CD4-positive, alpha-beta T cell treated with Interleukin-17A for 1 hour (primary cell): ENCODE data around the gene CA12.

Experiments
- DNase-seq: peaks from one replicate; pipeline ENCODE4 v3.0.0-alpha.2; 2020

The CA12 gene

DNA sequence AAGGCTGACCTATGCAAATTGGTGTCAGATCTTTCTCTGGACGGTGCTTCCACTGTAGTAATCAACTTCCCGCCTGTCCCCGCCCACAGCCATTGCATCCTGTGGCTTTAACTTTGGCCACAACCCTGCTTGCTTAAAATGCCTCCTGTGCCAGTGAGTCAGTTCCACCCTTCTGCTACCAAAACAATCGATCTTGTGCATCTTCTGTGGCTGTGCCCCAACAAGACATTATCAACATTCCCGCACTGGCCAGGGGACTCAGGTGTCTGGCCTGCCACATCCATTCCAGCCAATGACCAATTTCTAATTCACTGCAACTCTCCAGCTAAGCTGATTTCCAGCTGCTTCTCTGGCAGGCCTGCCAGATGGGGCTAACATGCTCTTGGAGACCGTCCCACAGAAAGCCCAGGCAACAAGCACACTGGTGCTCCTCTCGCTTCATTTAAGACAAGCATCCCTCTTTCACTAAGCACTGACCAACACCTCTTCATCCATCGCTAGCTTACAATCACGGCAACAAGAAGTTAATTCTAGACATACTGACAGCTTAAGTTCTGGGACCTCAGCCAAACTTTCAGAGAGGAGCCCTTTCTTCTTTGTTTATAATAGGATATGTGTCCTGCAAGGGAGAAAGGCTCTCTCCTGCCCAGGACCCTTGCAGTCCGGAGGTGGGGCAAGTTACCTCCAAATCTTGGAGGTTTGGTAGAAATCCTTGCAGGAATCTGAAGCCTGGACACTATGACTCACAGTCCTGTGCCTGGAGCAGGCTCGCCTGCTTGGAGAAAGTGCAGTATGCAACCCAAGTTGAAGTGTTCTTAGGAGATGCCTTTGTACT lies 6.7 kb downstream of the CA12 start:
- no peak for DNase-seq

DNA sequence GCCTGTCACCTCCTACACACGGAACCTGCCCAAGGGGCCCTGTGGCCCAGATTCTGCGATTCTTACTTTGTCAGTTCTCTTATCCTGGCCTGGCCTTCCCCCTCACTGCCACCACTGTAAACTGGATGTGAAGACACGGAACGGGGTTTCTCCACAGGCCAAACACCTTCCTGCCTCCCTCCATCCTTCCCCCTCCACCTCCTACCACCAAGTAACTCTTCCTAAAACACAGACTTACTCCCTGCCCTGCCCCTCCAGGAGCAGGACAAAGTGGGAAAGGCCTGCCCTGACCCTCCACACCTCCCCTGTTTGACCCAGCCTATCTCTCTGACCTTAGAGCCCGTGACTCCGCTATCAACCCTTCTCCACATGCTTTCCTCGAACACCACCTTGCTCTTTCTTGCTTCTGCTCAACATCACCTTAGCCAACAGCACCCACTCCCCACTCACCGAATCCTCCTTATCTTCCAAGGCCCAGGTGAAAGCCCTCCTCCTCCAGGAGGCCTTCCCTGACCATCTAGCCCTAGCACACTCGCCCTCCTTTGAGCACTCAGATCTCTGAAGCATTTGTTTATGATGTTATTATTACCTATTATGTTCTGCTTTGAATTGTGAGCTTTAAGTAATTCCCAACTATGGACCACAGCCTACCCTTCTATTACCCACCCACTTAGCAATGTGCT lies 7.6 kb downstream of the CA12 start:
- no peak for DNase-seq

DNA sequence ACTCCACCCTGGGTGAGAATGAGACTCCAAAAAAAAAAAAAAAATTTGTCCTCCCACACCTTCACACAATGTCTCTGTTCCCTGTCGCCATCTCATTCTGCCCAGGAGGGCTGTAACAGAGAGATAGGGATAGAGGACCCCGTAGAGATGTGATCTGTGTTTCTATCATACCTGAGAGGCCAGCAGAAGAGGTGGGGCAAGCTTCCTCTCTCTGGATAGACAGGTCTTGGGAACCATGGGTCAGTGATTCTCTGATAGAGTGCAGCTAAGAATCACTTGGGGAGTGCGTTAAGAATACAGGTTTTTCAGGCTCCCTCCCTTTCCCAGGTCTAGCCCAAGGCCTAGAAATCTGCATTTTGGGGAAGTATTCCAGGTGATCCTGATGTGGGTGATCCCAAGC lies 8.3 kb downstream of the CA12 start:
- DNase-seq, result no peak

DNA sequence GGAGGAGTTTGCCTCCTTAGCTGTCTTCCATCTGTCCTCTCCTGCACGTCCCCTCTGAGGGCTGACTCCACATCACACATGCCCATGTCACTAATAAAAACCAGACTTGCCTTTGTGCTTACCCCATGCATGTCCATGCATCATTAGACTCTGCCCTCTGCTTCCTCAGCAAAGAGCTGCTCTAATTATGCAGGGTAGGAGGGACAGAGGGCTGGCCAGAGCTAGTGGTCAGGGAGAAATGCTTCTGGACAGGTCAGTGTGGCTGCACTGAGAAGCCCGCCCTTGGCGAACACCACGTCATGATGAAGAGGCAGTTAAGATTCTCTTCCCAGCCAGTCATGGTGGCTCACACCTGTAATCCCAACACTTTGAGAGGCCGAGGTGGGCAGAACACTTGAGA lies 8.9 kb downstream of the CA12 start:
- no peak for DNase-seq

DNA sequence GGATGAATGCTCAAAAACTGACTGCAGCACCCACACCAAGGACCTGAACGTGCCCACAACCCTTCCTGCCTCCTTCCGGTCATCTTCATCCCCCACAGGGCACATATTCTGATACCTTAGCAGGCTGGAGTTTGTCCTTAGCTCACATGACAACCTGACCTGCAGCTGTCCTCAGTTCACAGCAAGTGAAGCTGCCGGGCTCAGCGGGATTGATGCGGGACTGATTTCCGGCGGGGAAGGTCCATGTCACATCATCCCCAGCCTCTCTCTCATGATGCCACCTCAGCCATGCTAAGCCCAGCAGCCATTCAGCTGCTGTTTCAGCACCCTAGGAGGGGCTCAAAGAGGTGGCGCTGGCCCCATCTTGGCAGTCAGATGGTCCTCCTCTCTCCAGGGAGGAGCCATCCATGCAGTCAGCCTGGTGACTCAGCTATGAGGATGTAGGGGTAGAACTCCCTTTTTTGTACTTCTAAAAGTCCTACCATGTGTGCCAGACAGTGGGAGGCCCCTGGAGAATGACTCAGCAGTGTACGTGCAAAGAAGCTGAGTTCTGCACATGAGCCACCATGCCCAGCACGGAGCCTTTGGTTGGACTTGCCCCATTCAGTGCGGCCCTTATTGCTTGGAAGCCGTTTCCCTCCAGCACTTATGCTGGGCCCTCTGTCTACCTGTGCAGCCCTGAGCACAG lies 9.5 kb downstream of the CA12 start:
- DNase-seq, result no peak

DNA sequence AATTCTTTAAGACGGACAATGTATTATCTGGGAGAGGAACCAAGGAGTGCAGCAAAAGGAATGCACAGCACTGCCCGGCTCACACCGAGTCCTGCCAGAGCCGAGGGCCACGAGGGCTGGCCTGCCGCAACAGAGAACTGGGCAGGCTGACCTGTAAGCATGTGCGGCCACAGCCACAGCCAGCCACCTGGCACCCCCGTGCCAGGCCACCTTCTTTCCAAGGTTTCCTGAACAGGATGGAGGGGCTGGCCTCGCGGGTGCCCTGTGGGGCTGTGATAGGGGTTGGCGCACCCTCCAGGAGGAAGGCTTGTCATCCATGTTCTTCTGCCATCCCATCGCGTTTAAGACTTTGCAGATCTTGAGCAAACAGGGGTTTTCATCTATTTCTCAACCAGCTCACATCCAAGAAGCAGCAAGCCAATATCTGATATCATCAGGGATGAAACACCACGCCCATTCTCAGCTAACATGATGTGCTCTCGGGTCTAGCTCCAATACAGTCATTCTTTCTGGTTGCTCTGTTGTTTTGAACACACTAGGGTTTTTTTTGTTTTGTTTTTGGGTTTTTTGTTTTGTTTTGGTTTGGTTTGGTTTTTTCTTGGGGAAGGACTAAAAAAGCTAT lies 10.2 kb downstream of the CA12 start:
- DNase-seq, result no peak

DNA sequence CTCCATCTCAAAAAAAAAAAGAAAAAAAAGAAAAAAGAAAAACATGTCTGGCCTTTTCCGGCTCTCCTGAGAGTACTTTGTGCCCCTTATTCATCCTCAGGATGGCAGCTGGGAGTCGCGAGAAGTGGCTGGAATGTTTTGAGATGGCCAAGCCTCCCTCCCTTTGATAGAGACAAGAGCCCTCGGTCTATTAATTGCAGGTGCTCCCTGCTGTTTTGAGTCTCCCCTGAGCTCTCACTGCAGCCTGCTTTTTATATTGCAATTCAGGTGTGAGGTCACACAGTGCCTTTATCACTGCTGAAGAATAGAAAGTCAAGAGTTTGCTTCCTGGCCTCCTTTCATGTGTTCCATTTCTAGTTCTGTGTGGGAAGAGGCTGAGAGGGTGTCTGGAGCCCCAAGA lies 10.9 kb downstream of the CA12 start:
- DNase-seq, result no peak

DNA sequence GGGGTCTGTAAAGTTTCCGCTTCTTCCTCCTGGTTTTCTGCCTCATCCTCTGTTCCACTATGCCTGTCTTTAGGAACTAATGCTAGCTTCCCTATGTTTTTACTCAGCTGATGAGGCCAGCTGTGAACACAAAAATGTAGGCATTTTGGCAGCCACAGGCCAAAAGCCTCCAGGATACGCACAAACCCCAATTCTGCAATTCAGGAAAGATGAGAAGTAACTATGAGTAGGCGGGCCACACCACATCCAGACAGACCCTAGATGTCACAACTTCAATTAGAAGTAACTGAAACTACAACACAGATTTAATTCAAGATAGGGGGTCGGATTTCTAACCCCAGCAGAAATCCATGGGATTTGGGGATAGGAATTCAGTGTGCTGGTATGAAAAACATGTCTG lies 11.9 kb downstream of the CA12 start:
- DNase-seq, result no peak

DNA sequence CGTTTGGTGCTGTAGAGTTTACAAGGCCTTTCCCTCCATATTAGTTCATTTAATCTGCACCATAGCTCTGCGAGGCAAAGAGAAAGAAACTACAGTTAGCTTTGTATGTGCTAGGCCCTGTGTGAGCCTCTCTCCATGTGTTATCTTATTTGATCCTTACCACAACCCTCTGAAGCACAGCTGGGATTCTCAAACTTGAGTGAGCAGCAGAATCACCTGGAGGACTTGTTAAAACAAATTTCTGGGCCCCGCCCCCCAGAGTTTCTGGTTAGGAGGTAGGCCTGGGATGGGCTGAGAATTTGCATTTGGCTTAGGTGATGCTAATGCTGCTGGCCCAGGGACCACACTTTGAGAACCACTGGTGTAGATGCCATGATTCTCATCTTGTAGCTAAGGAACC lies 12.3 kb downstream of the CA12 start:
- DNase-seq, result no peak

DNA sequence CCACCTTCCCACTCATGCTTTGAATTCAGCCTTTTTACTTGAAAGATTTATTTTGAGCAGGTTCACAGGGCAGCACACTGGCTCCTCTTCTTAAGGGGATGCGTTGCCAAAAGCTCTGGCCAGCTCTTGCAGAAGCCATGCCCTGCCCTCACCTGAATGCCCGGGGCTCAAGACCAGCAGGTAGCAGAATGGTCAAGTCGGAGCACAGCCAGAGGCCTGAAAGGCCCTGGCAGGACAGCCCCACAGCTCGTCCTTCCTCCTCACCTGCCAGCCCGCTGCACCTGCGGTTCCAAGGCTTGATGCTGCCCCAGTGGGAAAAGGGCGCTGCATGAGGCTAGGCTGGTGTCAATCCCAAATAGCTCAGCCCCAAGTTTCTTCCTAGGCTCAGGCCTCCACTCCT lies 13.1 kb downstream of the CA12 start:
- DNase-seq, result no peak

DNA sequence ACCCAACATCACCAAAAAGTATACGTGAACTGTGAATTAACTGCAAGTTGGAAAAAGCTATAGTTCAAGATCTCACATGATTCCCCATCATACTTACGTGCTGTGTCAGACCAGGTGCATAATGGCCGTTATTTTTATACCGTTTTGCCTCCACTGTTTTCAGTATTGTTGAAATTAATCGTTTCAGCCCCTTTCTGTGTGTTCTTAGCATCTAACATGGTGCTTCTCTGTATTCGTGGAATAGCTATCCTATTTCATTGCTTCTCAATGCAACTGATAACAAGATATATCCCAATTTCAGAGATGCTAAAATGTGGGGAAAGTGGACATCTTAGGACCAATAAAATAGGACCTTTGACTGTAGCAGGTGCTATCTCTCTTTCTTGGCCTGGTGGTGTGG lies 13.7 kb downstream of the CA12 start:
- no peak for DNase-seq

DNA sequence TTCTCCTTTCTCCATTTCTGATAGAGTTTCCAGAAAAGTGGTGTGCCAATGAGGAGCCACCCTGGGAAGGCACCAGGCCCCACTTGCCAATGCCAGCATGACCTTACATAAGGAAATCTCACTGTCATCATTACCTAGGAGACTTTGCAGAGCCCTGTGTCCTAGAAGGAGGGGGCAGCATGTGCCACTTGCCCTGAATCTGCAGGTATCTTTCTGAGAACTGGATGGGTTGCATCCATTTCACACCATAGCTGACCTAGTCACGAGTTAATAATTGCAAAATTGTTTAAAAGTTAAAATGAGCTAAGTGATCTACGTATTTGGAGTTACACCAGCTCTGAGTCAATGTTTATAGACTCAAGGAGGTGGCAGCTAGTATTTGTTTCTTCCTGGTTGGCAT lies 14.3 kb downstream of the CA12 start:
- no peak for DNase-seq

DNA sequence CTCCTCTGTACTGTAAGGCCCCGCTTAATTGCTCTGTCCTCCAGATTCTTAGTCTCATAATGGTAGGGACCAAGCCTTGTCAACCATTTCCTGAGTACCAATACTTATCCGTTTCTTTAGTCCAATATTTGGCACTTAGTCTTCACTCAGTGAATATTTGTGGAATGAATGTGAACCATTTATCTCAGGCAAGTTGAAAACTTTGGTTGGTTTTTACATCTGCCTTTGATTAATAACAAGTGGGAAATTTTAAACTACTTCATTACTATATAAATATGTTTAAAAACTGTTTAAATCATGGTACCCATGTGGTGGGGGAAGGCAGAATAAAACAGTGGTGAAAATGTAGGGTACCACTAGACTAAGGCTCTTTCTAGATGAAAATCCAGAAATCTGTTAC lies 15.2 kb downstream of the CA12 start:
- DNase-seq, result no peak

DNA sequence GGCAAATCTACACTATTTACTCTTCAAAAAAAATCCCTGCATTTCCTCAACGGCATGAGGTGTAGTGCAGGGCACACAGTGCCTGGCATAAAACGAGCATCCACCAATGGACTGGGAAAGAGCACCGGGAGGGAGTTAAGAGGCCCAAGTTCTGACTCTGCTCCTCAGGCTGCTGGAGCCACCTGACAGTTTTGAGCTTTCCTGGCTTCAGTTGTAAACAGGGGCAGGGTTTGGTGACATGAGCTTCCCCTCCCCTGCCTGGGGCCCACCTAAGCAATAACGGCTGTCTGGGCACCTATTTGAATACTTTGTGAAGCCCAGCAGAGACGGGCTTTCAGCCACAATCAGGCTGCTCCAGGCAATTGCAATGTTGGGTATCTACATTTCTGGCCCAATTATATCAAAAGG lies 16.4 kb downstream of the CA12 start:
- no peak for DNase-seq

DNA sequence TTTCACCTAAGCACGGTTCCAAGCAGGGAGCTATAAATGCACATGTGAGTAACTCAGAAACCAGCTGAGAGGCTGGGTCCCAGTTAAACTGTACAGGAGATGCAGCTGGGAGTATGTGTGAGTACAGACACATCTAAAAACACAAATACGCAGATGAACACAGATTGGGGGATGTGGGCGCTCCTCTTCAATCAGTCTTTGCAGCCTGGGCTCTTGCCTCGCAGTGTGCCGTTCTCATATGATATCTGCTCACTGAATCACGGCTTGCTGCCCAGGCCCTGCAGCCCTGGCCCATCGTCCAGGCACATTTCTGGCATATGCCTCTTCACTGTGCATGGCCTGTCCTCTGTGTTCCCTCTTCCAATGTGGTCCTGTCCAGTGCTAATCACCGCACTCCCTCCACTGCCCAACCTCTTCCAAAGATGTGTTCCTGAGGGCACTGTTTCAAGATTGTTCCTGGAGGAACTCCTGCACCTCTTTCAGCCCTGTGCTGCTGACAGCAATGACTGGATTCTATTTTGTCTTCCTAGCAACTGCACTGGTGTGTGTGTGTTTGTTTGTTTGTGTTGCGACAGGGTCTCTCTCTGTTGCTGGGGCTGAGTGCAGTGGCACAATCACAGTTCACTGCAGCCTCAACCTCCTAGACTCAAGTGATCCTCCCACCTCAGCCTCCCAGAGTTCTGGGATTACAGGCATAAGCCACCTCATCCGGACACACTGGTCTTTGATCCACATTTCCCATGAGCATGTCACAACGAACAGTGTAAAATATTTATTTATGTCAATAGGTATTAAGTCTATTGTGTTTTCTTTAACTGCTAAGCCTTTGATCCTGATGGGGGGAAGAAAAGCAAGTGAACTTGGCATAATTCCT lies 17.0 kb downstream of the CA12 start:
- DNase-seq, result no peak

DNA sequence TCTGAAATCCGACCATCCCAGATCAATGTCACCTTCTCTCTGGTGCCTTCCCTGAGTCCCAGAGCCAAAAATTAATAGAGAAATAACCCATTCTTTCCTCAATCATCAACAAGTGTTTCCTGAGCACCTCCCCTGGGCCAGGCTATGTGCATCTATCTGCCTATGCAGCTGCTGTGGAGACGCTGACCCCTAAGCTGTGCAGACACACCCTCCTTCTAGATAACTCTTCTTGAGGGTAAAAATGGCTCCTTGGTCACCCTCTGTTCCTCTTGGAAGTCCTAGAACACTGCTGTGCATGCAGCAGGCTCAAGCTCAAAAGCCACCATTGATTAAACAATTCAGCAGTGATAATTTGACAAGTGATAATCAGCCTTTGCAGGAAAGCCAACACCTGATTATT lies 18.4 kb downstream of the CA12 start:
- DNase-seq, result no peak

DNA sequence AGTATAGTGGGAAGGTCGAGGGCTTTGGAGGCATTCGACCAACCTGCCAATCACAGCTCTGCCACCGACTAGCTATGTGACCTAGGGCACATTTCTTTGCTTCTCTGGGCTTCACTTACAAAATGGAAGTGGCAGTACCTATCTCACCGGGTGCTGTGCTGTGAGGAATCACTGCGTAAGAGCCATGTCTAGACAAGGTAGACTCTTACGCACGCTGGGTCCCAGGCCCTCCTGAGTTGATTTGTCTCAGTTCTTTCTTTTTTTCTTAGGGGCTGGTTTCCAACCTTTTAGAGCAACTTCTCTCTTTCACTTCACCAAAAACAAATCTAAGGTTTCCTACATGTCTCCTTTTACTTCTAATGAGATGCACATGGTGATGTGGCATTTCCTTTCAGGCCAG lies 18.8 kb downstream of the CA12 start:
- no peak for DNase-seq

DNA sequence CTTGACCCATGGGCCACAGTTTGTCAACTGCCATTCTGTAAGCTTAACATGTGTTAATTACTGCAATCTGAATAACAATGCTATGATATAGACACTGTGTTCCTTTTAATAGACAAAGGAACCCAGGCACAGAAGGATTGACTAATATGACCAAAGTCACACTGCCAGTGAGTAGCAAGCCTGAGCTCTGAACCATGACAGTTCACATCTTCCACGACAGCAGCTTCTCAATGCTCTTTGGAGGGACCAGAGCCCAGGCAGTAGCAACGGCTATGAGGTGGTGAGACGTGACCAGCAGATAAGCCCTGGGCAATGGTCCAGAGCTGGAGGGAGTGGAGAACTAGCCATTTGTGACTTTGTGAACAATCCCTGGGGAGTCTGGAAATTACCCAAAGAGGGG lies 19.4 kb downstream of the CA12 start:
- DNase-seq, result no peak

DNA sequence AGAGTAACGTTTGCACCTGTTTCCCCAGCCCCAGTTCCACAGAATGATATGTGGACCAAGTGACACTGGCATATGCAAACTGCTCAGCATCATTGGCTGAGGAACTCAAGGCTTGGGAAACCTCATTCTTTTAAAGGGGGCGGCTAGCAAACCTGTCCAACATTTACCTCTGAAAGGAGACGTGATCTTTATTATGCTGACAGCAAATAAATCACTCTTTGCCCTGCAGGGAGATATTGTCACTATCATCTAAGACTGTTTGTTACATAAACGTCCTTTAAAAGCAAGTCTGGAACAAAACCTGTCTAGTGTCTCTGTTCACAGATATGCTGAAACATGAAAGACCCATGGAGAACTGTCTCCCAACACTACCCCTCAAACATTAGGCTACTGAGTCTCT lies 21.5 kb downstream of the CA12 start:
- DNase-seq, result no peak

DNA sequence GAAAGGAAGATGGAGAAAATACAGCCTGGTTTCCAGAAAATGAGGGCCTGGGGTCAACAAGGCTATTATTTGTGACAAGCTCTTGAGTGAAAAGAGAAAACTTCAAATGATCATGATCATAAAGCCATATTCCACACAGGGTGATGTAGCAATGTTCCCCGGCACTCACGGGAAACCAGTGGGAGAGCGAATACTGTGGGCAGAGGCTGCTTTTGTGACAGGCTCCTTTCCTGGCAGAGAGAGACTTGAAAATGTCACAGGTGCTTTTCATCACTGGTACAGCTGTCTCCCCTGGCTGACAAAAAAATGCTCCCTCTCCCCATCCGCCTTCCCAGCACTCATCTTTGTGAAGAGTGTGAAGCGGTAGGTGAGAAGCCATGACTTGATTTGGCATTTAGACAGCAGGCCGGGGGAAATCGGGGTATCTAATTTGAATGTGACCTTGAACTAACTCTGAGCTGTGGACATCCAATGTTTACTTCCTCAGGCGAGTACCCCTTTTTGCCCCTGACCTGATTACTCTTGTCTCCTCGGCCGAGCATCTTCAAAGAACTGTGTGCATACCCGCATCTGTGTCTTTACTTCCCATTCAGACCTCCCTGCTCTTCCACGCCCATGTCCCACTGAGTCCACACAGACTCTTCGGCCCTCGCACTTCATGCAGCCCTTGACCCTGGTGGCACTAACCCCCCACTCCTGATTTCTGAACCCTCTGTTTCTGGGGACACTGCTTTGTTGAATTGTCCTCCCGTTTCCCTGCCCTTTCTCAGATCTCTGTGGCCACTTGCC lies 23.2 kb downstream of the CA12 start:
- DNase-seq, result no peak

DNA sequence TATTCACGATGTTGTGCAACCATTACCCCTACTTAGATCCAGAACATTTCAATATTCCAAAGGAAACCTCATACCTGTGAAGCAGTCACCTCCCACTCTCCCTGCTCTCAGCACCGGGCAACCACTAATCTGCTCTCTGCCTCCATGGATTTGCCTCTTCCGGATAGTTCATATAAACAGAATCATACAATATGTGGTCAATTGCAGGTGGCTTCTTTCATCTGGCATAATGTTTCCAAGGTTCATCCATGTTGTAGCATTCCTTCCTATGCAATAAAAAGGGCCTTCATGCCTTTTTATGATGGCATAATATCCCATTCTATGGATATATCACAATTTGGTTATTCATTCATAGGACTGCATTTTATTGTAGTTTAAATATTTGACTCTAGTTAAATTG lies 23.9 kb downstream of the CA12 start:
- no peak for DNase-seq

DNA sequence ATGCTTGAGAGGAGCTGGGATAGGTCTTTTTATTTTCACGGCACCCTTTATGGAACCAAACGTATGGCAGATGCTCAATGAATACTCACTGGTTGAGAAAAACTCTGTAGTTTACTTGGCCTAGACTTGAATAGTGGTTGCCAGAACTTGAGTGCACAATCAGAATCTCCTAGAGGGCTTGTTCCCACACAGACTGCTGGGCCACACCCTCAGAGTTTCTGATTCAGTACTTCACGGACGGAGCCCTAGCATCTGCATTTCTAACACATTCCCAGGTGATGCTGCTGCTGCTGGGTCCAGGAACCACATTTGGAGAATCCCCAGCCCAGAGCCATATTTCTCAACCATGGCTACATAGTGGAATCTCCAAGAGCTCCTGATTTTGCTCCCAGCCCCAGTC lies 24.6 kb downstream of the CA12 start:
- no peak for DNase-seq
